Left cardiac atrium (tissue), 4 donors: Measurements from ENCODE around the gene TYROBP. TPM values are rescaled to one million over a fixed set of nuclear protein-coding genes. Genes with fewer than 3 reads are reported as not detected.
A peak's percentile ranks its signal among the peaks of the same experiment; 100 is the strongest.

Experiments used
- ATAC-seq, 2 donors: fragments of 200-7000 bp; cut with Tn5 transposase; one replicate each; pipeline ENCODE4 v1.9.1; 2020; ENCODE audit warnings: mild to moderate bottlenecking in 2 of 2, moderate library complexity in 2 of 2
- DNase-seq: peaks from one replicate; pipeline ENCODE4 v3.0.0-alpha.2; 2020
- intact Hi-C, 2 donors: fragments of 100-400 bp; cut with DNase I; formaldehyde crosslinking; loops; one replicate each; pipeline versions ENCODE4 v1.14.1 to v1.15.1; 2022 to 2023
- total RNA-seq, 2 donors: library from RNA; stranded (reverse); fragmentation: NEBNext Ultra II Directional; extraction: Animal tissue kit (Norgen Biotek cat#: 25700); gene quantifications; one replicate each; pipeline ENCODE4 v1.2.1, GENCODE V29; 2021
- donor health status: DM: no; HTN: yes; CAD: no.
- donor health status: DM: no; HTN: yes; CAD: no; lungs with severe emphysema.
- donor health status: DM: yes; HTN: yes; CAD: no.
- donor health status: Dilated cardiomyopathy.

TYROBP gene
- total RNA-seq, 2 donors from 2014 or later: 43.4 to 88.7 TPM

- ATAC-seq (peak in 1 of 2 donors; percentile 21), DNase-seq (no peak)
- intact Hi-C loops: no loop called here
Measured at GRCh38 chr19:35860818-35861639, 47.1 kb downstream of the TYROBP start.

- no peak for ATAC-seq
- no peak for DNase-seq
- intact Hi-C loops: no loop called here
Measured at GRCh38 chr19:35860436-35860817, 47.7 kb downstream of the TYROBP start.

- no peak for ATAC-seq
- intact Hi-C loops: no loop called here
Measured at GRCh38 chr19:35859414-35859813, 48.7 kb downstream of the TYROBP start.

GRCh38 chr19:35858311-35858710 is 49.8 kb downstream of the TYROBP start:
- intact Hi-C loops: no loop called here
- ATAC-seq: no peak
- DNase-seq: no peak

More at GRCh38 chr19:35859414-35859813, 48.7 kb downstream of the TYROBP start:
- DNase-seq: no peak

- ATAC-seq (peak; percentile 18 to 56), DNase-seq (no peak)
- intact Hi-C loops: no loop called here
Measured at GRCh38 chr19:35856546-35857149, 51.4 kb downstream of the TYROBP start, which contains the start of gene KIRREL2. KIRREL2 (plus strand) TSS chr19:35856911; CDS start chr19:35857120, 209 bp downstream.

Other genes starting within 250 kb of the TYROBP start
- gene UPK1A, start 241.8 kb downstream of the TYROBP start, total RNA-seq: not detected
- not detected for gene ZBTB32, start 203.7 kb downstream of the TYROBP start, total RNA-seq
- gene KMT2B, start 190.3 kb downstream of the TYROBP start, total RNA-seq: 10 to 100 TPM; 15.4 to 17.1 TPM
- 1 to 10 TPM; 6.5 to 7.0 TPM for gene IGFLR1, start 165.8 kb downstream of the TYROBP start, total RNA-seq
- 10 to 100 TPM; 17.7 to 21.6 TPM for gene U2AF1L4, start 162.9 kb downstream of the TYROBP start, total RNA-seq
- gene PSENEN, start 162.6 kb downstream of the TYROBP start, total RNA-seq: 10 to 100 TPM; 41.7 to 46.6 TPM
- gene LIN37, start 159.7 kb downstream of the TYROBP start, total RNA-seq: 1 to 10 TPM; 7.5 to 8.1 TPM
- gene HSPB6, start 151.3 kb downstream of the TYROBP start, total RNA-seq: 100 to 1,000 TPM; 210 to 251 TPM
- 1 to 10 TPM; 6.8 to 8.4 TPM for gene PROSER3, start 150.1 kb downstream of the TYROBP start, total RNA-seq
- 1 to 10 TPM; 2.4 to 2.7 TPM for gene ARHGAP33, start 132.7 kb downstream of the TYROBP start, total RNA-seq
- gene PRODH2, start 95.5 kb downstream of the TYROBP start, total RNA-seq: not detected
- not detected for gene NPHS1, start 55.8 kb downstream of the TYROBP start, total RNA-seq
- under 1 TPM in 1 of 2 donors, not detected in 1; 0.06 TPM for gene KIRREL2, start 51.4 kb downstream of the TYROBP start, total RNA-seq
- gene APLP1, start 39.7 kb downstream of the TYROBP start, total RNA-seq: 10 to 100 TPM; 11.3 to 17.0 TPM
- gene NFKBID, start 7.8 kb downstream of the TYROBP start, total RNA-seq: 1 to 10 TPM; 3.9 to 5.4 TPM
- gene HCST, start 5.8 kb downstream of the TYROBP start, total RNA-seq: 10 to 100 TPM in 1 of 2 donors, 1 to 10 TPM in 1; 6.9 to 15.5 TPM
- 1 to 10 TPM; 7.6 to 9.7 TPM for gene LRFN3, start 28.1 kb upstream of the TYROBP start, total RNA-seq
- 10 to 100 TPM; 11.4 to 16.0 TPM for gene SDHAF1, start 86.9 kb upstream of the TYROBP start, total RNA-seq
- under 1 TPM in 1 of 2 donors, not detected in 1; 0.27 TPM for gene SYNE4, start 100.5 kb upstream of the TYROBP start, total RNA-seq
- 10 to 100 TPM; 11.6 to 13.2 TPM for gene ALKBH6, start 105.9 kb upstream of the TYROBP start, total RNA-seq
- 1 to 10 TPM; 7.2 to 7.9 TPM for gene CLIP3, start 124.6 kb upstream of the TYROBP start, total RNA-seq
- 1 to 10 TPM; 2.3 to 4.4 TPM for gene THAP8, start 146.0 kb upstream of the TYROBP start, total RNA-seq
- gene WDR62, start 146.6 kb upstream of the TYROBP start, total RNA-seq: 10 to 100 TPM in 1 of 2 donors, 1 to 10 TPM in 1; 4.4 to 18.1 TPM
- not detected for gene OVOL3, start 202.8 kb upstream of the TYROBP start, total RNA-seq
- 100 to 1,000 TPM in 1 of 2 donors, 10 to 100 TPM in 1; 92.6 to 104 TPM for gene POLR2I, start 206.6 kb upstream of the TYROBP start, total RNA-seq
- 10 to 100 TPM; 81.2 to 85.0 TPM for gene TBCB, start 207.2 kb upstream of the TYROBP start, total RNA-seq
- 100 to 1,000 TPM; 614 TPM for gene CAPNS1, start 231.8 kb upstream of the TYROBP start, total RNA-seq
- gene COX7A1, start 244.2 kb upstream of the TYROBP start, total RNA-seq: 1,000 to 10,000 TPM; 1,384 to 1,769 TPM